SK-N-SH treated with all-trans-retinoic acid at 6 μM for 48 hours (cell line): ENCODE measurements around the gene IHH.

Source experiments
- ATAC-seq: fragments of 200-7000 bp; cut with Tn5 transposase; 3 replicates; pipeline ENCODE4 v1.9.1; 2020; ENCODE audit warnings: mild to moderate bottlenecking, moderate library complexity
- ARNTL ChIP-seq: fragments of 450-650 bp; formaldehyde crosslinking; IDR thresholded peaks from 2 replicates; pipeline ENCODE4 v1.5.0; 2020; ENCODE audit warnings: low read depth, mild to moderate bottlenecking, moderate library complexity, borderline replicate concordance
- BACH2 ChIP-seq: fragments of 250-450 bp; sonication (Bioruptor Pico); IDR thresholded peaks from 2 replicates; pipeline ENCODE4 v1.9.0; 2021; ENCODE audit warnings: mild to moderate bottlenecking, borderline replicate concordance
- CSDC2 ChIP-seq: fragments of 250-450 bp; sonication (Bioruptor Pico); IDR thresholded peaks from 2 replicates; pipeline ENCODE4 v1.5.0; 2020; ENCODE audit warnings: mild to moderate bottlenecking, moderate library complexity
- ESRRG ChIP-seq: fragments of 250-450 bp; sonication (Bioruptor Pico); IDR thresholded peaks from 2 replicates; pipeline ENCODE4 v1.6.1; 2021; ENCODE audit warnings: mild to moderate bottlenecking
- GLIS3 ChIP-seq: fragments of 250-450 bp; sonication (Bioruptor Pico); IDR thresholded peaks from 2 replicates; pipeline ENCODE4 v1.5.0; 2020; ENCODE audit warnings: mild to moderate bottlenecking, moderate library complexity
- ISL1 ChIP-seq: fragments of 250-450 bp; sonication (Bioruptor Pico); IDR thresholded peaks from 2 replicates; pipeline ENCODE4 v2.1.2; 2022; ENCODE audit warnings: mild to moderate bottlenecking, moderate library complexity
- OSR1 ChIP-seq: fragments of 250-450 bp; sonication (Bioruptor Pico); IDR thresholded peaks from 2 replicates; pipeline ENCODE4 v1.8.0; 2022; ENCODE audit warnings: moderate library complexity, mild to moderate bottlenecking, inconsistent platforms
- PPARA ChIP-seq: fragments of 250-450 bp; sonication (Bioruptor Pico); IDR thresholded peaks from 2 replicates; pipeline ENCODE4 v1.5.0; 2020; ENCODE audit warnings: mild to moderate bottlenecking, borderline replicate concordance
- RARB ChIP-seq: fragments of 250-450 bp; sonication (Bioruptor Pico); IDR thresholded peaks from 2 replicates; pipeline ENCODE4 v1.8.0; 2021; ENCODE audit warnings: mild to moderate bottlenecking, moderate library complexity
- SNAI2 ChIP-seq: fragments of 250-450 bp; sonication (Bioruptor Pico); IDR thresholded peaks from 2 replicates; pipeline ENCODE4 v1.5.0; 2020; ENCODE audit warnings: mild to moderate bottlenecking, moderate library complexity
- TCF4 ChIP-seq: fragments of 250-450 bp; sonication (Bioruptor Pico); IDR thresholded peaks from 2 replicates; pipeline ENCODE4 v1.8.0; 2021; ENCODE audit warnings: mild to moderate bottlenecking, moderate library complexity, borderline replicate concordance
- ZC3H10 ChIP-seq: fragments of 250-450 bp; sonication (Bioruptor Pico); IDR thresholded peaks from 2 replicates; pipeline ENCODE4 v1.5.1; 2021; ENCODE audit warnings: mild to moderate bottlenecking, moderate library complexity
- ZFP3 ChIP-seq: fragments of 250-450 bp; sonication (Bioruptor Pico); IDR thresholded peaks from 2 replicates; pipeline ENCODE4 v1.5.0; 2020; ENCODE audit warnings: mild to moderate bottlenecking, moderate library complexity
- ZNF565 ChIP-seq: fragments of 450-650 bp; formaldehyde crosslinking; conservative IDR thresholded peaks from 2 replicates; pipeline ENCODE4 v1.5.0; 2020; ENCODE audit warnings: low read depth, mild to moderate bottlenecking, moderate library complexity
- ZNF70 ChIP-seq: fragments of 450-650 bp; formaldehyde crosslinking; IDR thresholded peaks from 2 replicates; pipeline ENCODE4 v1.5.0; 2020; ENCODE audit warnings: mild to moderate bottlenecking, moderate library complexity
- ZNF8 ChIP-seq: fragments of 450-650 bp; formaldehyde crosslinking; IDR thresholded peaks from 2 replicates; pipeline ENCODE4 v1.5.0; 2020; ENCODE audit warnings: mild to moderate bottlenecking, moderate library complexity
- TF ChIP-seq, protein P1 (sequence below): fragments of 250-450 bp; sonication (Bioruptor Pico); IDR thresholded peaks from 2 replicates; pipeline ENCODE4 v1.5.0; 2020; ENCODE audit warnings: mild to moderate bottlenecking, moderate library complexity
- TF ChIP-seq, protein P2 (sequence below): fragments of 250-450 bp; sonication (Bioruptor Pico); IDR thresholded peaks from 2 replicates; pipeline ENCODE4 v1.8.0; 2021; ENCODE audit warnings: low read depth, mild to moderate bottlenecking, moderate library complexity, borderline replicate concordance
- TF ChIP-seq, protein P3 (sequence below): fragments of 250-450 bp; sonication (Bioruptor Pico); IDR thresholded peaks from 2 replicates; pipeline ENCODE4 v1.8.0; 2020; ENCODE audit warnings: mild to moderate bottlenecking, moderate library complexity, borderline replicate concordance
- TF ChIP-seq, protein P4 (sequence below): fragments of 250-450 bp; sonication (Bioruptor Pico); IDR thresholded peaks from 2 replicates; pipeline ENCODE4 v1.5.1; 2020; ENCODE audit warnings: low read depth, mild to moderate bottlenecking, moderate library complexity

Gene IHH

DNA sequence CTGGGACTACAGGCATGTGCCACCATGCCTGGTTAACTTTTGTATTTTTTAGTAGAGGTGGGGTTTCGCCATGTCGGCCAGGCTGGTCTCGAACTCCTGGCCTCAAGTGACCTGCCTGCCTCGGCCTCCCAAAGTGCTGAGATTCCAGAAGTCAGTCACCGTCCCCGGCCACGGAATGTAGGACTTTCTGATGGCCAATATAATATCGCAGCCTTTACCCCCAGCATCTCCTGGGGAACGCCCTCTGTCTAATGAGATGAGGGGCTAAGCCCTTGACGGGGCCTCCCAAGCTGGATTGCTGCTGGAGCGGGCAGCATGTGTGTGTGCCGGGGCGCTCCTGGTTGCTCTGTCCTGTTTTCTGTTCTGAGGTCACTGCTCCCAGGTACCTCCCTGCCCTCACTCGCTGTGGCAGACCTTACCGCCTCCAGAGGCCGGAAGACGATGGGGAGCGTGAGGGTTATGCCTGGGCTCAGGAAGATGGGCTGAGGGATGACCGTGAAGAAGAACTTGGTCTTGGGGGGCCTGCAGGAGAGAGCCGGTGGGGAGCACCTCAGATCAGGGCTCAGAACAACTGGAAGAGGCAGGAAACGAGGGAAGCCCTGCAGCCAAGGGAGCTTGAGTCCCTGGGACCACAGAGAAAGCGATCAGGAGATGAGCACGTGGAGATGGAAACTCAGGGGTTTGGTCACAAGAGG lies 28.5 kb downstream of the IHH start (continued):
- no peak for TF ChIP-seq PPARA (CRISPR knock-in tag)

DNA sequence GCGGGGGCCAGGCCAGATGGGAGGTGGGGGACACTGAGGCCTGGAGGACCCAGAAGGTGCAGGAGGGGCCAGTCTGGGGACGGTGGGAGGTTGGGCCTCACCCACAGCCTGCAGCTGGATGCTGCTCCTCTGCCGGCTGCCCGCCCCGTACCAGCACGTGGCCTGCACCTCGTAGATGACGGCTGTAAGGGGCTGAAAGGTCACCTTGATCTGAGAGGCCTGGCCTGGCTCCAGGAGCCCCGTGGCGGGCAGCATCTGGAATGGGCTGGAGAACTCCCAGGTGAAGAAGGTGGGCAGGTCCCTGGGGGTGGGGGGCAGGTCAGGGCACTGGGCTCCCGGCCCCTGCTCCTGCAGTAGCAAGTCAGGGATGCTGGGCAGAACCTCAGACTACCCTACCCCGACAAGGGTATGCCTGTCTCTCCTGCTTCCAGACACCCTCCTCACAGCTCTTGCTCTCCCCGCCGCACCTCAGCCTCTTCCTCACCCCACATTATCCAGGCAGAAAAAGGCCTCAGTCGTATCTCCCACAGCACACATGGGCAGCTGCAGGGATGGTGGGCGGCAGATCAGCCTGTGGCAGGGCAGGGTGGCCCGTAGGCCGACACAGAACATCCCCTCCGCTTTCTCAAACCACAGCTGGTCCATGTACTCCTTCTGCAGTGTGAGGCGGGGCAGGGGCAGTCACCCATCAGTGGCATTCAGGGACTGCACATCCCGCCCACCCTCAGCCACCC lies 29.5 kb downstream of the IHH start:
- TF ChIP-seq, protein P1, sequence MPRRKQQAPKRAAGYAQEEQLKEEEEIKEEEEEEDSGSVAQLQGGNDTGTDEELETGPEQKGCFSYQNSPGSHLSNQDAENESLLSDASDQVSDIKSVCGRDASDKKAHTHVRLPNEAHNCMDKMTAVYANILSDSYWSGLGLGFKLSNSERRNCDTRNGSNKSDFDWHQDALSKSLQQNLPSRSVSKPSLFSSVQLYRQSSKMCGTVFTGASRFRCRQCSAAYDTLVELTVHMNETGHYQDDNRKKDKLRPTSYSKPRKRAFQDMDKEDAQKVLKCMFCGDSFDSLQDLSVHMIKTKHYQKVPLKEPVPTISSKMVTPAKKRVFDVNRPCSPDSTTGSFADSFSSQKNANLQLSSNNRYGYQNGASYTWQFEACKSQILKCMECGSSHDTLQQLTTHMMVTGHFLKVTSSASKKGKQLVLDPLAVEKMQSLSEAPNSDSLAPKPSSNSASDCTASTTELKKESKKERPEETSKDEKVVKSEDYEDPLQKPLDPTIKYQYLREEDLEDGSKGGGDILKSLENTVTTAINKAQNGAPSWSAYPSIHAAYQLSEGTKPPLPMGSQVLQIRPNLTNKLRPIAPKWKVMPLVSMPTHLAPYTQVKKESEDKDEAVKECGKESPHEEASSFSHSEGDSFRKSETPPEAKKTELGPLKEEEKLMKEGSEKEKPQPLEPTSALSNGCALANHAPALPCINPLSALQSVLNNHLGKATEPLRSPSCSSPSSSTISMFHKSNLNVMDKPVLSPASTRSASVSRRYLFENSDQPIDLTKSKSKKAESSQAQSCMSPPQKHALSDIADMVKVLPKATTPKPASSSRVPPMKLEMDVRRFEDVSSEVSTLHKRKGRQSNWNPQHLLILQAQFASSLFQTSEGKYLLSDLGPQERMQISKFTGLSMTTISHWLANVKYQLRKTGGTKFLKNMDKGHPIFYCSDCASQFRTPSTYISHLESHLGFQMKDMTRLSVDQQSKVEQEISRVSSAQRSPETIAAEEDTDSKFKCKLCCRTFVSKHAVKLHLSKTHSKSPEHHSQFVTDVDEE (CRISPR knock-in tag): no peak
- no peak for TF ChIP-seq ZNF8 (CRISPR knock-in tag)
- TF ChIP-seq, protein P2, sequence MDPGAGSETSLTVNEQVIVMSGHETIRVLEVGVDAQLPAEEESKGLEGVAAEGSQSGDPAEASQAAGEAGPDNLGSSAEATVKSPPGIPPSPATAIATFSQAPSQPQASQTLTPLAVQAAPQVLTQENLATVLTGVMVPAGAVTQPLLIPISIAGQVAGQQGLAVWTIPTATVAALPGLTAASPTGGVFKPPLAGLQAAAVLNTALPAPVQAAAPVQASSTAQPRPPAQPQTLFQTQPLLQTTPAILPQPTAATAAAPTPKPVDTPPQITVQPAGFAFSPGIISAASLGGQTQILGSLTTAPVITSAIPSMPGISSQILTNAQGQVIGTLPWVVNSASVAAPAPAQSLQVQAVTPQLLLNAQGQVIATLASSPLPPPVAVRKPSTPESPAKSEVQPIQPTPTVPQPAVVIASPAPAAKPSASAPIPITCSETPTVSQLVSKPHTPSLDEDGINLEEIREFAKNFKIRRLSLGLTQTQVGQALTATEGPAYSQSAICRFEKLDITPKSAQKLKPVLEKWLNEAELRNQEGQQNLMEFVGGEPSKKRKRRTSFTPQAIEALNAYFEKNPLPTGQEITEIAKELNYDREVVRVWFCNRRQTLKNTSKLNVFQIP: no peak
- no peak for ATAC-seq

DNA sequence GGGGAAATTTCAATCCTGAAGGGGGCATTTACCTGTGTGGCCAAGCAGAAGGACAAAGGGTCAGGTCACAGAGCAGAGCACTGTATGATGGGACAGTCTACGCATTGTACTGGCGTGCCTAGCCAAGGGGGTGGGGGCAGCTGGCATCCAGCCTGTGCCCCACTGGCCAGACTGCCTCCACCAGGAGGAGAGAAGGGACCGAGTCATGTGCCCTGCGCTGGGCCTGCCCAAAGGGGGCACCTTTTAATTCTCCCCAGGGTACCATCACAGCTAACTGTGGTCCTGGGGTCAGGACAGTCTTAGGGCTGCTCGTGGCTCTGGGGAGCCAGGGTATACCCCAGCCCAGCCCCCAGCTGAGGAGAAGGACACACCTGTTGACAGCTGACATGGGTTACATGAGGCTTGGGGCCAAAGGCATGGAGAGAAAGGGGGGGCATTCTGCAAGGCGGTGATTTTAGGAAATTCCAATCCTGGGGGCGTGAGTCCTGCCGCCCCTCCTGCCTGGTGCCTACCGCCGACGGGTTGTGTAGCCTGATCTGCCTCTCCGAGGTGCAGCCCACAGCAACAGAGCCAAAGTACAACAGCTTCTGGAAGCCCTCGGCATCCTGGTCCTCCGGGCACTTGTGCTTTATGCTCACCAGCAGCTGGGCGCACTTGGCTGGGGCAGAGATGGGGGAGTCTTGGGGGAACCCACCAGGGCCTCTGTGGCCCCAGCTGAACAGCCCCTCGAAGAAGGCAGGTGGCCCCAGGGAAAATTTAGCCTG lies 30.4 kb downstream of the IHH start:
- TF ChIP-seq CSDC2 (CRISPR knock-in tag): no peak
- no peak for TF ChIP-seq ZNF70 (CRISPR knock-in tag)
- no peak for TF ChIP-seq ARNTL (CRISPR knock-in tag)
- TF ChIP-seq SNAI2 (CRISPR knock-in tag): no peak
- no peak for TF ChIP-seq TCF4
- TF ChIP-seq, protein P1 (CRISPR knock-in tag): no peak
- TF ChIP-seq GLIS3: no peak
- TF ChIP-seq ZFP3 (CRISPR knock-in tag): no peak
- TF ChIP-seq ZNF565 (CRISPR knock-in tag): no peak
- TF ChIP-seq OSR1: no peak
- TF ChIP-seq ISL1 (CRISPR knock-in tag): no peak
- TF ChIP-seq BACH2 (CRISPR knock-in tag): no peak
- ATAC-seq: peak; percentile 12

DNA sequence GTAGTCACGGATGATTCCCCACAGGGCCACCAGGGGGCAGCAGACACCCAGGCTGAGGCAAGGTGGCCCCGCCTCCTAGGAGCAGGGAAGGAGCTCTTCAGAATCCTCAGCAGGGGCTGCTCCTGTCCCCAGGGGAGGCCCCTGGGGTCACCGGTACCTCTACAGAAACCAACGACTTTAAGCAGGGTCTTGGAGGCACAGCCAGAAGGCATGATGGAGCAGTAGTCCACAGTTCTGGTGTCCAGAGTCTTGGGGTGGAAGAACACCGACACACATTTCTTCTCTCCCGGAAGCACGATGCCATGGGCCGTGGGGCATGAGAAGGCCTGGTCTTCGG lies 30.9 kb downstream of the IHH start:
- ATAC-seq: peak; percentile 98
- no peak for TF ChIP-seq ISL1 (CRISPR knock-in tag)
- TF ChIP-seq ESRRG: no peak
- TF ChIP-seq, protein P3, sequence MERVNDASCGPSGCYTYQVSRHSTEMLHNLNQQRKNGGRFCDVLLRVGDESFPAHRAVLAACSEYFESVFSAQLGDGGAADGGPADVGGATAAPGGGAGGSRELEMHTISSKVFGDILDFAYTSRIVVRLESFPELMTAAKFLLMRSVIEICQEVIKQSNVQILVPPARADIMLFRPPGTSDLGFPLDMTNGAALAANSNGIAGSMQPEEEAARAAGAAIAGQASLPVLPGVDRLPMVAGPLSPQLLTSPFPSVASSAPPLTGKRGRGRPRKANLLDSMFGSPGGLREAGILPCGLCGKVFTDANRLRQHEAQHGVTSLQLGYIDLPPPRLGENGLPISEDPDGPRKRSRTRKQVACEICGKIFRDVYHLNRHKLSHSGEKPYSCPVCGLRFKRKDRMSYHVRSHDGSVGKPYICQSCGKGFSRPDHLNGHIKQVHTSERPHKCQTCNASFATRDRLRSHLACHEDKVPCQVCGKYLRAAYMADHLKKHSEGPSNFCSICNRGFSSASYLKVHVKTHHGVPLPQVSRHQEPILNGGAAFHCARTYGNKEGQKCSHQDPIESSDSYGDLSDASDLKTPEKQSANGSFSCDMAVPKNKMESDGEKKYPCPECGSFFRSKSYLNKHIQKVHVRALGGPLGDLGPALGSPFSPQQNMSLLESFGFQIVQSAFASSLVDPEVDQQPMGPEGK (CRISPR knock-in tag): no peak
- TF ChIP-seq OSR1: no peak
- TF ChIP-seq RARB (CRISPR knock-in tag): no peak
- no peak for TF ChIP-seq CSDC2 (CRISPR knock-in tag)
- no peak for TF ChIP-seq PPARA (CRISPR knock-in tag)
- no peak for TF ChIP-seq GLIS3
- no peak for TF ChIP-seq ZNF70 (CRISPR knock-in tag)
- no peak for TF ChIP-seq ZC3H10
- TF ChIP-seq SNAI2 (CRISPR knock-in tag): no peak
- TF ChIP-seq, protein P4, sequence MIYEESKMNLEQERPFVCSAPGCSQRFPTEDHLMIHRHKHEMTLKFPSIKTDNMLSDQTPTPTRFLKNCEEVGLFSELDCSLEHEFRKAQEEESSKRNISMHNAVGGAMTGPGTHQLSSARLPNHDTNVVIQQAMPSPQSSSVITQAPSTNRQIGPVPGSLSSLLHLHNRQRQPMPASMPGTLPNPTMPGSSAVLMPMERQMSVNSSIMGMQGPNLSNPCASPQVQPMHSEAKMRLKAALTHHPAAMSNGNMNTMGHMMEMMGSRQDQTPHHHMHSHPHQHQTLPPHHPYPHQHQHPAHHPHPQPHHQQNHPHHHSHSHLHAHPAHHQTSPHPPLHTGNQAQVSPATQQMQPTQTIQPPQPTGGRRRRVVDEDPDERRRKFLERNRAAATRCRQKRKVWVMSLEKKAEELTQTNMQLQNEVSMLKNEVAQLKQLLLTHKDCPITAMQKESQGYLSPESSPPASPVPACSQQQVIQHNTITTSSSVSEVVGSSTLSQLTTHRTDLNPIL: no peak
- no peak for TF ChIP-seq TCF4
- no peak for TF ChIP-seq ARNTL (CRISPR knock-in tag)
- no peak for TF ChIP-seq ZNF8 (CRISPR knock-in tag)
- no peak for TF ChIP-seq BACH2 (CRISPR knock-in tag)
